Suprapubic skin (tissue), 4 donors: ENCODE results near the gene ZNF423. TPM values are rescaled to one million over a fixed set of nuclear protein-coding genes. Genes with fewer than 3 reads are reported as not detected.

Source experiments
- DNase-seq, 2 donors: peaks; one replicate each; pipeline ENCODE4 v3.0.0-alpha.2; 2019; ENCODE audit warnings: low spot score in 2 of 2
- H3K27ac ChIP-seq: fragments of 200-600 bp; sonication (generic); one replicate; pipeline ENCODE4 v1.5.1; 2019
- H3K27me3 ChIP-seq: fragments of 200-600 bp; sonication (generic); one replicate; pipeline ENCODE4 v1.5.1; 2019
- H3K36me3 ChIP-seq: fragments of 200-600 bp; sonication (generic); one replicate; pipeline ENCODE4 v1.5.1; 2019
- H3K4me1 ChIP-seq: fragments of 200-600 bp; sonication (generic); one replicate; pipeline ENCODE4 v1.5.1; 2019
- H3K4me3 ChIP-seq: fragments of 200-600 bp; sonication (generic); one replicate; pipeline ENCODE4 v1.5.1; 2019; ENCODE audit warnings: mild to moderate bottlenecking
- H3K9me3 ChIP-seq: fragments of 200-600 bp; sonication (generic); one replicate; pipeline ENCODE4 v1.5.1; 2019
- CTCF ChIP-seq, 2 donors: fragments of 200-600 bp in 1 of 2; fragments of 450-650 bp in 1 of 2; sonication (generic) in 1 of 2; IDR thresholded peaks; one replicate each; pipeline ENCODE4 v1.5.1; 2016 to 2019; ENCODE audit warnings: antibody characterized with exemption in 2 of 2, mild to moderate bottlenecking in 1 of 2, moderate library complexity in 1 of 2
- EP300 ChIP-seq: sonication (generic); formaldehyde crosslinking; IDR thresholded peaks from one replicate; pipeline ENCODE4 v1.6.1; 2017; ENCODE audit warnings: antibody characterized with exemption
- POLR2A ChIP-seq, 2 donors: fragments of 450-650 bp; IDR thresholded peaks; one replicate each; pipeline ENCODE4 v1.6.1; 2017; ENCODE audit warnings: antibody characterized with exemption in 2 of 2, mild to moderate bottlenecking in 2 of 2, moderate library complexity in 2 of 2
- POLR2AphosphoS5 ChIP-seq, 3 donors: sonication (generic); formaldehyde crosslinking; IDR thresholded peaks; one replicate each; pipeline ENCODE4 v1.6.1; 2017; ENCODE audit warnings: antibody characterized with exemption in 3 of 3
- WGBS: methylation state at CpG from one replicate; pipeline ENCODE4 v1.1.5; 2018; 5-methylcytosine and 5-hydroxymethylcytosine counted together
- total RNA-seq, 4 donors: library from RNA; depleted of rRNA; stranded (reverse); fragments of >200 nt; gene quantifications; one replicate each; pipeline ENCODE4 v1.1.0, GENCODE V29; 2016

The ZNF423 gene
- total RNA-seq, 4 donors from 2014 or later, result 1.3 to 5.3 (median 1.9) TPM

DNA sequence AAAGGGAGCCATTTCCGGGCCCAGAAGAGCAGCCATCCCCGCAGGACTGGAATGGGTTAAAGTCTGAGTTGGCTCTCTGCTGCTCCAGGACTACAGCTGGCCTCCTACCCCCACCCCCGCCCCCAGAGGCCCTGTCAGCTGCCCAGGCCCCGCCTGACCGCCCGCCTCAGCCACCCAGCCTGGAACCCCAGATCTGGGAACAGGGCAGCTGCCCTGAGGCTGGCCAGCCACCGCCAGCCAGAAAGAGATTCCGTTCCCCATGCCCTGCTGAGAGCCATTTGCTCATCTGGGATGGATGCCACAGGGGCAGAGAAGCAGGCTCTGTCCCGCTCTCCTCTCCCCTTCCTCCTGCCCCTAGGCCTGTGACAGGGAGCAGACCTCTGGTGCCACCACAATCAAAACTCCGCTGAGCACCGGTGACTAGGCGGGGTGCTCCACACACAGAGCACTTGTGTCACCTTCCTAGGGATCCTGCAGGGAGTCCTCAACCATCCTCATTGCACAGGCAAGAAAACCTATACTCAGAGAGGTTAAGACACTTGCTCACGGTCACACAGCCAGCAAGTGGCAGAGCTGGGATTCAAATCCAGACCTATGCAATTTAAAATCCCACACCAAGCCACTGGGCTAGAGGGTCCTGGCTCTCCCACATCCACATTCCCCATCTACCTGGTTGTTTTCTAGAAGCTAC, 44.1 kb downstream of the ZNF423 start:
- no peak for DNase-seq
- Histone ChIP-seq H3K36me3 (no peaks in the 10 kb centered on the region), H3K27me3 (no peaks in the 10 kb centered on the region), H3K4me1 (peaks cover 5% of the 10 kb centered on the region), H3K27ac (no peak overlapping the region), H3K4me3 (no peak overlapping the region), H3K9me3 (no peaks in the 10 kb centered on the region)
- 79% methylated on average over 6 of the region's 13 CpGs for WGBS
- TF ChIP-seq POLR2A (IDR thresholded peaks at IDR 0.05), result no peak
- TF ChIP-seq CTCF (IDR thresholded peaks at IDR 0.05), result no peak
- TF ChIP-seq EP300, result no peak

- peaks cover 5% of the 10 kb centered on the region for H3K4me1 ChIP-seq
- no peak for DNase-seq
- 71% methylated on average over 9 of the region's 9 CpGs for WGBS
- H3K36me3 ChIP-seq, result no peaks in the 10 kb centered on the region
- no peak overlapping the region for H3K27ac ChIP-seq
- no peak overlapping the region for H3K4me3 ChIP-seq
- TF ChIP-seq POLR2AphosphoS5 (IDR thresholded peaks at IDR 0.05) (no peak), CTCF (IDR thresholded peaks at IDR 0.05) (no peak), POLR2A (IDR thresholded peaks at IDR 0.05) (no peak), EP300 (no peak)
- no peaks in the 10 kb centered on the region for H3K27me3 ChIP-seq
- H3K9me3 ChIP-seq, result no peaks in the 10 kb centered on the region
These were observed 45.1 kb downstream of the ZNF423 start for GRCh38 chr16:49810831-49811230.

GRCh38 chr16:49809561-49809960, 46.4 kb downstream of the ZNF423 start:
- DNase-seq, result no peak
- Histone ChIP-seq H3K4me1 (peaks cover 5% of the 10 kb centered on the region), H3K36me3 (no peaks in the 10 kb centered on the region), H3K27me3 (no peaks in the 10 kb centered on the region), H3K27ac (no peak overlapping the region), H3K9me3 (no peaks in the 10 kb centered on the region), H3K4me3 (no peak overlapping the region)
- WGBS, result 79% methylated on average over 8 of the region's 8 CpGs
- TF ChIP-seq EP300 (no peak), CTCF (IDR thresholded peaks at IDR 0.05) (no peak), POLR2A (IDR thresholded peaks at IDR 0.05) (no peak), POLR2AphosphoS5 (IDR thresholded peaks at IDR 0.05) (no peak)

GRCh38 chr16:49809062-49809461, 46.9 kb downstream of the ZNF423 start:
- Histone ChIP-seq H3K27me3 (no peaks in the 10 kb centered on the region), H3K4me1 (peaks cover 5% of the 10 kb centered on the region), H3K27ac (no peak overlapping the region), H3K9me3 (no peaks in the 10 kb centered on the region), H3K4me3 (no peak overlapping the region), H3K36me3 (no peaks in the 10 kb centered on the region)
- TF ChIP-seq CTCF (IDR thresholded peaks at IDR 0.05) (no peak), POLR2A (IDR thresholded peaks at IDR 0.05) (no peak), POLR2AphosphoS5 (IDR thresholded peaks at IDR 0.05) (no peak), EP300 (no peak)
- DNase-seq, result no peak
- WGBS, result no CpG with 5 or more reads among the region's 17 CpGs

- H3K4me3 ChIP-seq, result no peak overlapping the region
- H3K27me3 ChIP-seq, result no peaks in the 10 kb centered on the region
- WGBS, result 61% methylated on average over 4 of the region's 4 CpGs
- peaks cover 1% of the 10 kb centered on the region for H3K4me1 ChIP-seq
- DNase-seq, result no peak
- H3K36me3 ChIP-seq, result no peaks in the 10 kb centered on the region
- no peak for TF ChIP-seq POLR2A (IDR thresholded peaks at IDR 0.05)
- TF ChIP-seq EP300, result no peak
- TF ChIP-seq CTCF (IDR thresholded peaks at IDR 0.05), result no peak
- no peak for TF ChIP-seq POLR2AphosphoS5 (IDR thresholded peaks at IDR 0.05)
- H3K27ac ChIP-seq, result no peak overlapping the region
- H3K9me3 ChIP-seq, result no peaks in the 10 kb centered on the region
These were observed 49.5 kb downstream of the ZNF423 start for GRCh38 chr16:49806446-49806845.
